ENCODE data around the gene IL12RB2. TPM values are rescaled to one million over a fixed set of nuclear protein-coding genes. Genes with fewer than 3 reads are reported as not detected.
A peak's percentile ranks its signal among the peaks of the same experiment; 100 is the strongest.

IL12RB2 gene
- total and polyA plus RNA-seq, 2 experiments from 2014 or later = 0.06 TPM; not detected in 1

DNA sequence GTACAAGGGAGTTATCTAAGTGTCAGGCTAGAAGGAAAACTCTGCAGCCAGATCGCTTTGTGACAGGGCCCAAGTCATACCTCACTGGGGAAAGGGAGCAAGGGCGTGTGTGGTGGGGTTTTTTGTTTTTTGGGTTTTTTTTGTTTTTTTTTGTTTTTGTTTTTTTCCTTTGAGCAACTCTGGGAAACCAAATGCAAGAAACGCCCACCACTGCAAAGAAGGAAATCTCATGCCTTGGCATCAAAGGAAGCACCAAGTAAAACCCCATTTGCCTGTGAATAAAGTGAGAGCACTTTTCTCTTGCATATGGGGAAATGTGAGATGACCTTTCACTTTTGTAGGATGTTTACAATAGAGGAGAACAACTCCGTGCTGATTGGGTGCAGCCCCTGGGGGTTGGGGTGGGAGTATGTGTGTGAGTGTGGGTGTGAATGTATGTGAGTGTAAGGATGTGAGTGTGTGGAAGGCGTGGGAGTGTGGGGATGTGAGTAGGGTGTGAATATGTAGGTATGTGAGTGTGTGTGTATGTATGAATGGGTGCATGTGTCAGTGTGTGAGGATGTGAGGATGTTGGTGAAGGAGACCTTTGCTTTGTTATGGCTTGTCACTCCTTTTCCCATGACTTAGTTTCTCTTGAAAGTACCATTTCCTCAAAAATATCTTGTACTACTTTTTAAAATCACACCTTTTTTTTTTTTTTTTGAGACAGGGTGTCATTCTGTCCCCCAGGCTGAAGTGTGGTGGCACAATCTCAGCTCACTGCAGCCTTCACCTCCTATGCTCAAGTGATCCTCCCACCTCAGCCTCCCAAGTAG lies 34.6 kb downstream of the IL12RB2 start:
- Histone ChIP-seq H3K9me3 (ENCODE audit: low read depth) (no peaks in the 10 kb centered on the region), H3K27ac (no peak overlapping the region), H3K4me2 (ENCODE audit: unreplicated experiment) (no peak overlapping the region), H3K4me1 (ENCODE audit: insufficient read depth) (peaks cover 20% of the 10 kb centered on the region), H3F3A (ENCODE audit: insufficient read depth) (peaks cover 29% of the 10 kb centered on the region), H3K9me2 (ENCODE audit: insufficient read depth) (no peaks in the 10 kb centered on the region), H4K20me1 (ENCODE audit: insufficient read depth) (no peaks in the 10 kb centered on the region), H3K4me3 (no peak overlapping the region), H2AFZ (no peak overlapping the region), H3K36me3 (ENCODE audit: low read depth) (no peaks in the 10 kb centered on the region), H3K27me3 (replicated peaks; ENCODE audit: insufficient read depth) (no peaks in the 10 kb centered on the region), H3K79me2 (ENCODE audit: insufficient read depth) (no peaks in the 10 kb centered on the region), H3K9ac (no peak overlapping the region)
- no peak for DNase-seq
- WGBS, 2 experiments (ENCODE audit: low coverage in 1 of 2, low lambda C conversion rate in 2 of 2, missing lambda C conversion rate in 2 of 2) = 72 to 77% methylated on average over 5 of the region's 5 CpGs
- TF ChIP-seq EZH2 (IDR thresholded peaks at IDR 0.05; ENCODE audit: insufficient read depth, poor library complexity, severe bottlenecking) (no peak), EZH2phosphoT487 (IDR thresholded peaks at IDR 0.05; ENCODE audit: insufficient read depth, low read depth) (no peak)
- in situ Hi-C loops (cut with MboI) = no loop called here

- Histone ChIP-seq H3K4me2 (ENCODE audit: unreplicated experiment) (no peak overlapping the region), H3K9me2 (ENCODE audit: insufficient read depth) (no peaks in the 10 kb centered on the region), H3F3A (ENCODE audit: insufficient read depth) (peaks cover 26% of the 10 kb centered on the region), H3K4me3 (no peak overlapping the region), H3K4me1 (ENCODE audit: insufficient read depth) (peaks cover 5% of the 10 kb centered on the region; the same call in 1 of the 2 replicates), H4K20me1 (ENCODE audit: insufficient read depth) (no peaks in the 10 kb centered on the region), H3K9ac (no peak overlapping the region), H2AFZ (no peak overlapping the region), H3K9me3 (ENCODE audit: low read depth) (no peaks in the 10 kb centered on the region), H3K27ac (no peak overlapping the region), H3K27me3 (replicated peaks; ENCODE audit: insufficient read depth) (no peaks in the 10 kb centered on the region), H3K79me2 (ENCODE audit: insufficient read depth) (no peaks in the 10 kb centered on the region), H3K36me3 (ENCODE audit: low read depth) (no peaks in the 10 kb centered on the region)
- in situ Hi-C loops (cut with MboI) = no loop called here
- WGBS, 2 experiments (ENCODE audit: low coverage in 1 of 2, low lambda C conversion rate in 2 of 2, missing lambda C conversion rate in 2 of 2) = 21 to 29% methylated on average over 2 of the region's 2 CpGs
- no peak for DNase-seq
- TF ChIP-seq EZH2phosphoT487 (IDR thresholded peaks at IDR 0.05; ENCODE audit: insufficient read depth, low read depth) = no peak
- no peak for TF ChIP-seq EZH2 (IDR thresholded peaks at IDR 0.05; ENCODE audit: insufficient read depth, poor library complexity, severe bottlenecking)
These were observed 37.9 kb downstream of the IL12RB2 start for GRCh38 chr1:67345556-67345955.

- peaks cover 23% of the 10 kb centered on the region for H3F3A ChIP-seq (ENCODE audit: insufficient read depth)
- H3K9ac ChIP-seq = no peak overlapping the region
- no peaks in the 10 kb centered on the region for H3K79me2 ChIP-seq (ENCODE audit: insufficient read depth)
- WGBS, 2 experiments (ENCODE audit: low coverage in 1 of 2, low lambda C conversion rate in 2 of 2, missing lambda C conversion rate in 2 of 2) = 97 to 98% methylated on average over 1 of the region's 1 CpG
- no peak overlapping the region for H3K4me3 ChIP-seq
- no peaks in the 10 kb centered on the region for H3K9me2 ChIP-seq (ENCODE audit: insufficient read depth)
- peaks cover 5% of the 10 kb centered on the region; the same call in 1 of the 2 replicates for H3K4me1 ChIP-seq (ENCODE audit: insufficient read depth)
- no peaks in the 10 kb centered on the region for H3K36me3 ChIP-seq (ENCODE audit: low read depth)
- DNase-seq = no peak
- no peaks in the 10 kb centered on the region for H4K20me1 ChIP-seq (ENCODE audit: insufficient read depth)
- no peaks in the 10 kb centered on the region for H3K27me3 ChIP-seq (replicated peaks; ENCODE audit: insufficient read depth)
- H2AFZ ChIP-seq = no peak overlapping the region
- TF ChIP-seq EZH2 (IDR thresholded peaks at IDR 0.05; ENCODE audit: insufficient read depth, poor library complexity, severe bottlenecking) = no peak
- TF ChIP-seq EZH2phosphoT487 (IDR thresholded peaks at IDR 0.05; ENCODE audit: insufficient read depth, low read depth) = no peak
- in situ Hi-C loops (cut with MboI) = no loop called here
- no peak overlapping the region for H3K27ac ChIP-seq
- no peaks in the 10 kb centered on the region for H3K9me3 ChIP-seq (ENCODE audit: low read depth)
- H3K4me2 ChIP-seq (ENCODE audit: unreplicated experiment) = no peak overlapping the region
These were observed 39.3 kb downstream of the IL12RB2 start for GRCh38 chr1:67346982-67347381.

GRCh38 chr1:67347688-67348472 lies 40.2 kb downstream of the IL12RB2 start:
- no peaks in the 10 kb centered on the region for H3K79me2 ChIP-seq (ENCODE audit: insufficient read depth)
- H3K4me1 ChIP-seq (ENCODE audit: insufficient read depth) = peaks cover 5% of the 10 kb centered on the region; the same call in 1 of the 2 replicates
- peak overlapping the region; percentile 68 for H3K27ac ChIP-seq
- peak overlapping the region; percentile 46 for H3K9ac ChIP-seq
- in situ Hi-C loops (cut with MboI) = no loop called here
- H3F3A ChIP-seq (ENCODE audit: insufficient read depth) = peaks cover 23% of the 10 kb centered on the region
- H3K9me2 ChIP-seq (ENCODE audit: insufficient read depth) = no peaks in the 10 kb centered on the region
- no peaks in the 10 kb centered on the region for H3K36me3 ChIP-seq (ENCODE audit: low read depth)
- DNase-seq = peak; percentile 96
- H3K9me3 ChIP-seq (ENCODE audit: low read depth) = no peaks in the 10 kb centered on the region
- H3K27me3 ChIP-seq (replicated peaks; ENCODE audit: insufficient read depth) = no peaks in the 10 kb centered on the region
- peak overlapping the region; percentile 74 for H3K4me3 ChIP-seq
- peak overlapping the region; percentile 99 for H3K4me2 ChIP-seq (ENCODE audit: unreplicated experiment)
- TF ChIP-seq EZH2phosphoT487 (IDR thresholded peaks at IDR 0.05; ENCODE audit: insufficient read depth, low read depth) (no peak), EZH2 (IDR thresholded peaks at IDR 0.05; ENCODE audit: insufficient read depth, poor library complexity, severe bottlenecking) (no peak)
- WGBS, 2 experiments (ENCODE audit: low coverage in 1 of 2, low lambda C conversion rate in 2 of 2, missing lambda C conversion rate in 2 of 2) = 11 to 14% methylated on average over 12 of the region's 12 CpGs
- no peaks in the 10 kb centered on the region for H4K20me1 ChIP-seq (ENCODE audit: insufficient read depth)
- H2AFZ ChIP-seq = peak overlapping the region; percentile 89
